ENCODE data around the gene FAM13A.
A peak's percentile ranks its signal among the peaks of the same experiment; 100 is the strongest.

FAM13A gene

GRCh38 chr4:88807499-88807898, 249.5 kb downstream of the FAM13A start:
- DNase-seq: no peak

- no peak for DNase-seq
Measured at GRCh38 chr4:88804234-88804633, 252.8 kb downstream of the FAM13A start.

- DNase-seq: no peak
Measured at GRCh38 chr4:88803600-88804096, 253.3 kb downstream of the FAM13A start.

GRCh38 chr4:88802585-88803286, 254.2 kb downstream of the FAM13A start:
- no peak for DNase-seq

GRCh38 chr4:88802138-88802537, 254.8 kb downstream of the FAM13A start:
- DNase-seq: no peak

- DNase-seq: no peak
Measured at GRCh38 chr4:88799900-88800299, 257.1 kb downstream of the FAM13A start.

GRCh38 chr4:88797725-88798124, 259.3 kb downstream of the FAM13A start:
- no peak for DNase-seq

- DNase-seq: no peak
Measured at GRCh38 chr4:88796545-88796944, 260.4 kb downstream of the FAM13A start.

GRCh38 chr4:88794952-88795351, 262.0 kb downstream of the FAM13A start:
- no peak for DNase-seq

- no peak for DNase-seq
Measured at GRCh38 chr4:88794087-88794690, 262.8 kb downstream of the FAM13A start.

- no peak for DNase-seq
Measured at GRCh38 chr4:88793475-88793874, 263.5 kb downstream of the FAM13A start.

GRCh38 chr4:88792821-88793220, 264.2 kb downstream of the FAM13A start:
- DNase-seq: no peak

- DNase-seq: no peak
Measured at GRCh38 chr4:88792268-88792781, 264.7 kb downstream of the FAM13A start.

GRCh38 chr4:88791274-88791673, 265.7 kb downstream of the FAM13A start:
- peak in 1 of 6 experiments; percentile 5 for DNase-seq

- no peak for DNase-seq
Measured at GRCh38 chr4:88788895-88789294, 268.1 kb downstream of the FAM13A start.

- no peak for DNase-seq
Measured at GRCh38 chr4:88788424-88788823, 268.6 kb downstream of the FAM13A start.

GRCh38 chr4:88786011-88786410, 271.0 kb downstream of the FAM13A start:
- no peak for DNase-seq

GRCh38 chr4:88780389-88780788, 276.6 kb downstream of the FAM13A start:
- no peak for DNase-seq

GRCh38 chr4:88779431-88779830, 277.6 kb downstream of the FAM13A start:
- DNase-seq: no peak

GRCh38 chr4:88775529-88775928, 281.5 kb downstream of the FAM13A start:
- DNase-seq: no peak

GRCh38 chr4:88775026-88775425, 282.0 kb downstream of the FAM13A start:
- DNase-seq: no peak

- DNase-seq: no peak
Measured at GRCh38 chr4:88771883-88772450, 285.0 kb downstream of the FAM13A start.

- no peak for DNase-seq
Measured at GRCh38 chr4:88765729-88766128, 291.3 kb downstream of the FAM13A start.

GRCh38 chr4:88763075-88763474, 293.9 kb downstream of the FAM13A start:
- DNase-seq: no peak

Data from stimulated activated naive CD4-positive, alpha-beta T cell (primary cell).